Hematopoietic multipotent progenitor cell treated with erythropoietin and hydrocortisone succinate and interleukin-3 and kit ligand, for 4 days (in vitro differentiated cells): ENCODE results near the gene KDELR3.
A peak's percentile ranks its signal among the peaks of the same experiment; 100 is the strongest.

Experiments
- DNase-seq: peaks from one replicate; pipeline ENCODE4 v3.0.0-alpha.2; 2015

The KDELR3 gene

GRCh38 chr22:38440747-38441350, 27.0 kb upstream of the KDELR3 start:
- no peak for DNase-seq

DNA sequence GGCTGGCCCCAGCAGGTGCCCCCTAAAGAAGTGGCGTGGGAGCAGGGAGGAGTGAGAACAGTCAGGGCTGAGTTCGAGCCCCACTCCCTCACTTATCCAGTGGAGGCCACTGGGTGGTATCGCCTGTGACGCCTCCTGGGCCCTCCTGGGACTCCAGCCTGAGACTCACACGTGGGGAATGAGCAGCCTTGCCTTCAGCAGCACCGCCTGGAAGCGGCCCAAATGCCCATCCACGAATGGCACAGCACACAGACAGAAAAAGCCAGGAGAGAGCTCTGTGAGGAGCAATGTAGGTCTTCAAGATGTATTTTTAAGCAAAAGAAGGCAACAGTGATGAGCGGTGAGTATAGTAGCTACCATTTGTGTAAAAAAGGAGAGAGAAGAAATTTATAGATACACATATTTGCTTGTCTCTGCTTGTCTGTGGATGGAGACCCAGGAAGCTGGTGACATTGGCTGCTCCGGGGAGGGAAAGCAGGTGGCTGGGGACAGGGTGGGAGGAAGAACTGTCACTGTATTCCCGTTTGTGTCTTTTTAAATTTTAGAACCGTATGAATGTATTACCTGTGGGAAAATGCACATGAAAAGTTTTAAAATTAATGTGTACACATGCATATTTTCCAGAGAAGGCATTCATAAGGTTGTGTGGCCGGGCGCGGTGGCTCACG, 26.1 kb upstream of the KDELR3 start:
- DNase-seq: no peak

GRCh38 chr22:38442967-38443627, 24.8 kb upstream of the KDELR3 start:
- no peak for DNase-seq

DNA sequence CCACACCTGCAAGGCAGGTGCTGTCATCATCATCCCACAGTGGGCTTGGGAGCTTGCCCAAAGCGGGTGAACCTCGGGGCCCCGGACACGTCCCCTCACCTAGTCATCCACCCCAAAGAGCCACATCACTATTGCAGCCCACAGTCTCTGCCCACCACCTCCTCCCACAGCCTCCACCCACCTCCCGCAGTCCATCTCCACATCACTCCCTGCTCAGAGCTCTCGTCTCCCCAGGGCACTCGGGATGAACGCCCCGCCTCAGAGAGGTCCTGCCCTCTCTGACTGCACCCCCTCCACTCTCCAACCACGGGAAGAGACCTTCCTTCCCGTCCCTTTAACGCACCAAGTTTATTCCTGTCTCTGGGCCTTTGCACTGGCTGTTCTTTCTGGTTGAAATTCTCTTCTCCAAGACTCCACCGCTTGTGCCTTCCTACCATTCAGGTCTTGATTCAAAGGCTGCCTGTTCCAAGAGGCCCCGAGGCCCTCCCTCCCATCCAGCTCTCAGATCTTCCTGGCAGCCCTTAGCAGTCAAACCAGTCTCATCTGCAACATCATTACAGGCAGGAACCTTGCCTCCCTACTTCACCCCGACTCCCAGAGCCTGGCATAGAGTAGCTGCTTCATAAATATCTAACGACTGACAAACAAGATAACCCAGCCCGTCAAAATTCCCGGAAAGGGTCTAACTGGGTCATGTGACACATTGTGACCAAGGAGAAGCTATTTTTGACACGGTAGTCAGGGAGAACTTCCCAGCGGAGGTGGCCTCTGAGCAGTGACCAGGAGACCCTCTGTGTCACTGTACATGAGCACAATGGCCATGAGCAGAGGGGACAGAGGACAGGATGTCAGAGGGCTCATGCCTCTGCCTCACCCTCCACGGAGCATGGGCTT, 24.0 kb upstream of the KDELR3 start:
- no peak for DNase-seq

- DNase-seq: no peak
These were observed 23.1 kb upstream of the KDELR3 start for GRCh38 chr22:38444783-38445182.

DNA sequence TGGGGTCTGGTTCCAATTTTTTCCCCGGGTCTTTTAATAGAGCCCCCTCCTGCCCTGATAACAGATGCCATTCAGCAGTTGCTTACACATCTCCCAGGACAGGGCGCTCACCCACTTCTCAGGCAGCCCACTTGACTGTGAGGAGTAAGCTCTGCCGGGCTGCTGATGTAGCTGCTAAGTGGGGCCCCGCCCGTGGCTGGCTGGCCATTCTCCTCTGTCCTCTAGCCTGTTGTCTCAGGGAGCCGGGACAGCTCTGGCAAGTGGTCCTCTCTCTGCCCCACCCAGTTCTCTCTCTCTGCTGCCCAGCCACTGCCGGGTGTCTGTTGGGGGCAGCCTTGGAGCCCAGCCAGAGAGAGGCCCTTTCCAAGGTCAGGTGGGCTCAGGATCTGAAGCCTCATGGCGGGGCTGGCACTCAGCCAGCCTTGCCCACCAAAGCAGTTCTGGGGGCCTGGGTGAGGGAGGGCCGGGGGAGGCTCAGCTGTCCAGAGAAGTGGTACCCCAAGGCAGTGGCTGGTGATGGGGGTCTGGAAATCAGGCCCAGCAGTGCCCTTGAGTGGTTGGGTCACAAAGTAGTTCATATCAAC, 21.8 kb upstream of the KDELR3 start:
- no peak for DNase-seq

DNA sequence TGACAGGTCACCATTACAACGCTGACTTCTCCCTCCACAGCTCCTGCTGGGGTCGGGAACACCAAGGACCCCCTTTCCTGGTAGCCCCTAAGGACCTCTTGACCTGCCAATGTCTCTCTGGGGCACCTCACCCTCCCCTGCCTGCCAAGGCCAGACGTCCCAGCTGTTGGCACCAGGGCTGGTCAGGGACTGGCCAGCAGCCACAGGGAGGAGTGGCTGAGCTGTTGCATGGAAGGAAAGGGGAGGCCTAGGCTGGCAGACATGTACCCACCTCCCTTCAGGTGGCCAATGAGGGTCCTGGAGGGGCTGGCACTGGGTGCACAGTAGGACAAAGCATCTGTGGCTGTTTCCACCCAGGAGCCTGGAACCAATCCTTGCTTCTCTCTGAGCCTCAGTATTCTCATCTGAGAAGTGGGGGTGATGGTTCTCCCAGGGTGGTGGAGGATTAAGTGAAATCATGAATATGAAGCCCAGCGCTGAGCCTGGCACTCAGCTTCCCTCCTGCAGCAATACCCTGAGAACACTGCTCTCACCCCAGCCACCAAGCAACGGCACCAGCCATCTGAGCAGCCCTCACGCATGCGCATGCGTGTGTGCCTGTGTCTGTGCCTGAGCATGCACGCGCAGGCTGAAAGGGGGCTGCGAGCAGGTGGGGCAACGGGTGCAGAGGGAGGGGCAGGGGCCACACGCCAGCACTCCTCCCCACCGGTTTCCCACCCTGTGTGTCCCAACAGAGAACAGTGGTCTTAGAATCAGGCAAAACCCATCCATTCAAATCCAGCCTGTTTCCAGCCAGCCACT, 18.8 kb upstream of the KDELR3 start:
- DNase-seq: no peak

DNA sequence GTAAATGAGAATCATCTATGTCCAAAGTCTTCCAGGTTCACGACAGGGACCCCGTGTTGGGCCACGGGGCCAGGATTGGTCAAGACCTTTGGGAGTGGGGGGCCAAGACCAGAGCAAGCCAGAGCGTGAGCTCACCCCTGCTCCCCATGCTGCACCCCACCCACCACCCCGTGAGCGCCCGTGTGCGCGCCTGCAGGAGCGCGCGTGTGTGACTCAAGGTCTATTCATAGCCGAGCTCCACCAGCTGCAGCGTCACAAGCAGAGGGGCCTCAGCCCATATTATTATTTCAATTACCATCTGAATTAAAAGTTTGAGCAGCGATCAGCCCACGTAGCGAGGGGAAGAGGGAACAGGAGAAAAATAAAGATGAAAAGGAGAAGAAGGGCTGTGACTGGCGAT, 18.1 kb upstream of the KDELR3 start:
- no peak for DNase-seq

DNA sequence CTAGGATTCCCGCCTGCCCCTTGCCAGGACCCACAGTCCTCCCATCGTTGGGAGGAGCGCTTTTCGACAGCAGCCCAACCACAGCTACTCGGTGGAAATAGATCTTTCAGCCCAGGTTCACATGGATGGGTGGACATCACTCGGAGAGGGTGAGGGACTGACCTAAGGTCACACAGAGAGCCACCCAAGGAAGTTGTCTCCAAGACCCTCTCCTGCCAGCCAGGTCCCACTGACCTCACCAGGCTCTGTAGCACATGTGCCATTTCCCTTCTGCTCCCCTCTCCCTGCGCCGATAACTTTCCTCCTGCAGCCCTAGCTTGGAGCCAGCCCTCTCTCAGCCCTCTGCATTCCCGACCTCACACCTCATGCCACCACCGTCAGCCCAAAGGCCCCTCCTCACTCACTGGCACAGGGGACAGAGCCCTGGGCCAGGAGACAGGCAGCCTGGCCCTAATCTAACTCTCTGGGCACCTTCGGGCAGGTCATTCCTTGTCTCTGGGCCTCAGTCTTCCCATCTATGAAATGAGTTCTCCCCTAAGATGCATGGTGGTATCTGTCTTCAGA, 17.6 kb upstream of the KDELR3 start:
- DNase-seq: no peak

DNA sequence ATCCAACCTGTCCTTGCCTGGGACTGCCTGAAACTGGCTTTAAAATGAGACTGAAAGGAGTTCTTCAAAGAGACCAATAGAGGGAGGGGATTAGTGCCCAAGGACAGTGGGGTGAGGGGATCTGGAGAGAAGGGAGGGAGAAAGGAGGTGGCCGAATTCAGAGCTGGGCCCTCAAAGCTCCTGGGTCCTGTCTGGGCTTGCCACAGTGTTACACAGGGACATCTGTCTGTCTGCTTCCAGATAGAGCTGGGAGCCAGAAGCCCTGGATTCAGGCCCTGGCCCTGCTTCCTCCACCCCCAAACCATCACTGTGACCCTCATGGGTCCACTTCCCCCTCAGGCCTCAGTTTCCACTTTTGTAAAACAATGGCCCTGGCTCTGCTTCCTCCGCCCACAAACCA, 16.5 kb upstream of the KDELR3 start:
- no peak for DNase-seq

DNA sequence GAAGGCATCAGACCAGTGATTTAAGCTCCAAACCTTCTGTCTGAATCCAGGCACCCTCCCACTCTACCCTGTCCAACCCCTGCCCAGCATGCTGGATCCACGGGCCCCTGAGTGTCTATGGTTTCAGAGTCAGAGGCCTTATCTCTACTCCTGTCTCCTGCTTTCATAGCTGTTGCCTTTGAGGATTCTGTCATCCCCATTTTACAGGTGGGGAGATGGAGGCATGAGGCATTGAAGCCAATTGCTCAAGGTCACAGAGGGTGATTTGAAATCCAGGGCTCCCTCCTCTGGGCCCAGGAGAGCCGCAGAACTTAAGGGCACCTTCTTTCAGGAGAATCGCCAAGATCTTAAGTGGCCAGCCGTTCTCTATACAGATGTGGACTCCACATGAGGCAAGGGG, 16.0 kb upstream of the KDELR3 start:
- no peak for DNase-seq

GRCh38 chr22:38452373-38453065, 15.4 kb upstream of the KDELR3 start:
- DNase-seq: no peak

- DNase-seq: no peak
These were observed 14.7 kb upstream of the KDELR3 start for GRCh38 chr22:38453066-38453672.

- peak; percentile 41 for DNase-seq
These were observed 13.9 kb upstream of the KDELR3 start for GRCh38 chr22:38453996-38454352.

DNA sequence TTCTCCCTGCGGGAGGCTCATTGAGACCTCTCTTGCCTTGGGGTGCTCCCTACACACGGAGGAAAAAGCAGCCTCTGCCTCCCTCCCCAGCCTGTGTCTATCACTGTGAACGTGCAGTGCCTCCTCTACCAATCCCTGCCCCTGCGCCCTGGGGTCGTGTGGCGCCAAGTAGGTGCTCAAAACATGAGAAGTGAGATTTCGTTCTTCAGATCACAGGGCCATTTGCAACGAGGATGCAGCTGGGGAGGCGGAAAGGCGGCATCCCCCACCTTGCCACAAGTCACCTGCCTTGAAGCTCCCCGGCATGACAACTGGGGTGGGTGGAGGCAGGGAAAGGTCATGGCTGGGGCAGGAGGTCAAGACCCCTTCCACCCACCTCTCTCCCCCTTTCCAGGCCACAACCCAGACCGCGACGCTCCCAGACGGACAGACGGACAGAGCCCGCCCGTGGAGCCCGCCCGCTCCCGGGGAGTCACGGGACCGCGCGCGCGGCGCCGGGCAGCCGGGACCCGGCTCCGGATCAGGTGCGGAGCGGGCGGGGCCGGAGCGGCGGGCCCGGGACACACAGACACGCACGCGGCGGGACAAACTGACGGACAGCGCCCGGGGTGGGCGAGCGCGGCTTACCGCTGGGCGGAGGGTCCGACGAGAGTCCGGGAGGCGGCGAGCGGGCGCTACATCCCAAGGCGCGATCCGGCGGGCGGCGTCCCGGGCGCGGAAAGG, 13.4 kb upstream of the KDELR3 start:
- DNase-seq: peak; percentile 33

DNA sequence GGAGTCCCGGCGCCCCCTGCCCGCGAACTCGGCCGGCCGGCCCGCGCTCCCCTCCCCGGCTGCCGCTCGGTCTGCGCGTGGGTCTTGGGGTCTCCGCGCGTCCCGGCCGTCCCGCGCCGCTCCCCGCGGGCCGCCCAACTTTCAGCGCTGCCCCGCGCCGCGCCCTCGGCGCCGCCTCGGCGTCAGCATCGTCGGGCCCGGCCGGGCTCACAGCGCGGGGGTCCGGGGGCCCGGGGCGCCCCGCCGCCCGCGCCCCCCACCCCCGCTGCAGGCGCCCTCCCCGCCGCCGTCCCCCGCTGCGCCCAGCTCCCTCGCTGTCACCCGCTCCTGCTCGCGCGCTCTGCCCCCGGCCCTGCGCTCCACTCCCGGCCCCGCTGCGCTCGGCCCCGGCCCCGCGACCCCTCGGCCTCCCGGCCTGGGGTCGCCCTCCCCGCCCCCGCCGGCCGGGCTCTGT, 12.8 kb upstream of the KDELR3 start, which contains the start of gene KCNJ4:
Gene KCNJ4, minus strand, starts transcription at position 124 of the 454 bp plus-strand sequence. CDS start 27,067 bp downstream, outside the sequence.
- DNase-seq: no peak

GRCh38 chr22:38455530-38456271, 12.2 kb upstream of the KDELR3 start:
- DNase-seq: peak; percentile 46

GRCh38 chr22:38456272-38456835, 11.5 kb upstream of the KDELR3 start:
- no peak for DNase-seq
